ENCODE measurements around the gene NBEAL1.

NBEAL1 gene

GRCh38 chr2:203003716-203004115 lies 11.0 kb upstream of the NBEAL1 start:
- TF ChIP-seq, protein P1, sequence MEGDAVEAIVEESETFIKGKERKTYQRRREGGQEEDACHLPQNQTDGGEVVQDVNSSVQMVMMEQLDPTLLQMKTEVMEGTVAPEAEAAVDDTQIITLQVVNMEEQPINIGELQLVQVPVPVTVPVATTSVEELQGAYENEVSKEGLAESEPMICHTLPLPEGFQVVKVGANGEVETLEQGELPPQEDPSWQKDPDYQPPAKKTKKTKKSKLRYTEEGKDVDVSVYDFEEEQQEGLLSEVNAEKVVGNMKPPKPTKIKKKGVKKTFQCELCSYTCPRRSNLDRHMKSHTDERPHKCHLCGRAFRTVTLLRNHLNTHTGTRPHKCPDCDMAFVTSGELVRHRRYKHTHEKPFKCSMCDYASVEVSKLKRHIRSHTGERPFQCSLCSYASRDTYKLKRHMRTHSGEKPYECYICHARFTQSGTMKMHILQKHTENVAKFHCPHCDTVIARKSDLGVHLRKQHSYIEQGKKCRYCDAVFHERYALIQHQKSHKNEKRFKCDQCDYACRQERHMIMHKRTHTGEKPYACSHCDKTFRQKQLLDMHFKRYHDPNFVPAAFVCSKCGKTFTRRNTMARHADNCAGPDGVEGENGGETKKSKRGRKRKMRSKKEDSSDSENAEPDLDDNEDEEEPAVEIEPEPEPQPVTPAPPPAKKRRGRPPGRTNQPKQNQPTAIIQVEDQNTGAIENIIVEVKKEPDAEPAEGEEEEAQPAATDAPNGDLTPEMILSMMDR (IDR thresholded peaks at IDR 0.05): no peak

GRCh38 chr2:203016716-203017115 lies 2.0 kb downstream of the NBEAL1 start:
- TF ChIP-seq, protein P1 (IDR thresholded peaks at IDR 0.05): no peak

DNA sequence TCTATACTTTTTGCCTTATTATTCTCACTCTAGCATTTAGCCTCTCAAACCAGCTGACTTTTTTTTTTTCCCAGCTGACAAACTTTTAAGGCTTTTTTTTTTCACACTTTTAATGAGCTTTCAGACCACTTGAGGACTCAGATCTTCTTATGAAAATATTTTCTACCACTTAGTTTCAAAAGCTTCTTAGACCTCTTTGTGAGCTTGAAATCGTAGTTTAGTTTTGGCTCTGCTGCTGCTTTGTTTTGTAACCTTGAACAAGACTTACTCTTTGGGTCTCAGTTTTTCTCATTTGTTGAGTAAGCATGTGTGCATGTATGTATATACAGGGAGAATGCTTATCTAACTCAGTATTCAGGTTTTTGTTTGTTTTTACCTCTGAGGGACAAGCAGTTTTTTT lies 3.5 kb downstream of the NBEAL1 start:
- TF ChIP-seq, protein P1 (IDR thresholded peaks at IDR 0.05): no peak

- TF ChIP-seq, protein P1 (IDR thresholded peaks at IDR 0.05): no peak
These were observed 4.5 kb downstream of the NBEAL1 start for GRCh38 chr2:203019142-203019541.

GRCh38 chr2:203021991-203022390 lies 7.3 kb downstream of the NBEAL1 start:
- TF ChIP-seq, protein P1 (IDR thresholded peaks at IDR 0.05): no peak

DNA sequence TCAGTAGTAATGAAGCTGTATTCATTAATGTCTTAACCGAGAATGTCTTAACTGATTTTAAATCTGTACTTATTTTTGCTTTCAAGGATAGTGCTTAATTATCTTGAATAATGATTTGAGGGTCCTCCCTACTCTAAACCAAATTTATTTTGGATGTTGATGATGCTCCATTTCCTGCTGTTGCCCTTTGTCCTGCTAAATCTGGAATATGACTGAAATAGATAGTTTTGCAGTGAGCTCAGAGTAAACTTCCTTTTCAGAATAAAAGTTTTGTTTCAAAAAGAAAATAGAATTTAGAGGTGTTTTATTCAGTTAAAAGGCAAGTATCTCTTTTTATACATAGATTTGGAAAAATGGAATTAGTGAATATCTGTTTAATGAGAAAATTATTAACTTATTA lies 8.1 kb downstream of the NBEAL1 start:
- TF ChIP-seq, protein P1 (IDR thresholded peaks at IDR 0.05): no peak

GRCh38 chr2:203025592-203025991 lies 10.9 kb downstream of the NBEAL1 start:
- TF ChIP-seq, protein P1 (IDR thresholded peaks at IDR 0.05): no peak

DNA sequence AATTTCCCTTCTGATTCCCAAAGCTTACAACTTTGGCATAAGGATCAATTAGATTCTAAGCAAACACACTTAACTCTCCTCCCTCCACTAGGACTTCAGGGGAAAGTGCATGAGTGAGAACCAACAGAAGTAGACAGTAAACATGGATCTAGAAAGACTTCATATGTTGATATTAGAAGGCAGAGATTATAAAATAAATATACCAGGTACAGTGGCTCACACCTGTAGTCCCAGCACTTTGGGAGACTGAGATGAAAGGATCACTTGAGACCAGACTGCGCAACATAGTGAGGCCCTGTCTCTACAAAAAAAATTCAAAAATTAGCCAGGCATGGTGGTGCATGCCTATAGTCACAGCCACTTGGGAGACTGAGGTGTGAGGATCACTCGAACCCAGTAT lies 15.9 kb downstream of the NBEAL1 start:
- TF ChIP-seq, protein P1 (IDR thresholded peaks at IDR 0.05): no peak

Measured in LNCAP (cell line).